Measurements from ENCODE around the gene CFAP99.

Gene CFAP99

GRCh38 chr4:2433609-2434350 lies 15.0 kb downstream of the CFAP99 start:
- TF ChIP-seq CTCF (IDR thresholded peaks at IDR 0.05; ENCODE audit: low read depth, low read length), result no peak
- no peak overlapping the region for H3K4me3 ChIP-seq (ENCODE audit: low read depth, low read length)

GRCh38 chr4:2434420-2434819 lies 15.7 kb downstream of the CFAP99 start:
- H3K4me3 ChIP-seq (ENCODE audit: low read depth, low read length), result no peak overlapping the region
- no peak for TF ChIP-seq CTCF (IDR thresholded peaks at IDR 0.05; ENCODE audit: low read depth, low read length)

- no peak overlapping the region for H3K4me3 ChIP-seq (ENCODE audit: low read depth, low read length)
- TF ChIP-seq CTCF (IDR thresholded peaks at IDR 0.05; ENCODE audit: low read depth, low read length), result no peak
Observed at GRCh38 chr4:2436301-2436700, 17.5 kb downstream of the CFAP99 start.

- H3K4me3 ChIP-seq (ENCODE audit: low read depth, low read length), result no peak overlapping the region
- no peak for TF ChIP-seq CTCF (IDR thresholded peaks at IDR 0.05; ENCODE audit: low read depth, low read length)
Observed at GRCh38 chr4:2436761-2437474, 18.2 kb downstream of the CFAP99 start.

- no peak for TF ChIP-seq CTCF (IDR thresholded peaks at IDR 0.05; ENCODE audit: low read depth, low read length)
- H3K4me3 ChIP-seq (ENCODE audit: low read depth, low read length), result no peak overlapping the region
Observed at GRCh38 chr4:2437475-2438215, 18.9 kb downstream of the CFAP99 start.

- TF ChIP-seq CTCF (IDR thresholded peaks at IDR 0.05; ENCODE audit: low read depth, low read length), result no peak
- no peak overlapping the region for H3K4me3 ChIP-seq (ENCODE audit: low read depth, low read length)
Observed at GRCh38 chr4:2438822-2439718, 20.3 kb downstream of the CFAP99 start.
